Spleen (tissue), 7 donors: ENCODE data around the gene THSD4.

Experiments
- POLR2A ChIP-seq, 3 donors: fragments of 450-650 bp; IDR thresholded peaks; one replicate each; pipeline ENCODE4 v1.5.1; 2017; ENCODE audit warnings: antibody characterized with exemption in 3 of 3, mild to moderate bottlenecking in 1 of 3
- TF ChIP-seq, protein P1 (sequence below), 11 experiments: fragments of 200-600 bp in 7 of 11; fragments of 450-650 bp in 4 of 11; sonication (generic) in 4 of 11; IDR thresholded peaks in 8 of 11; conservative IDR thresholded peaks in 3 of 11; 1 replicate in 7 of 11; 2 replicates in 4 of 11; pipeline versions ENCODE4 v1.4.0 to v1.8.0; 2016 to 2021; ENCODE audit warnings: antibody characterized with exemption in 11 of 11, inconsistent platforms in 4 of 11, mild to moderate bottlenecking in 1 of 11
- donor health status: DM: no; HTN: no; CAD: no; lungs with moderate emphysema.
- donor health status: DM: no; HTN: no; CAD: no.
- donor health status: DM: no; HTN: no; CAD: no.

DNA sequence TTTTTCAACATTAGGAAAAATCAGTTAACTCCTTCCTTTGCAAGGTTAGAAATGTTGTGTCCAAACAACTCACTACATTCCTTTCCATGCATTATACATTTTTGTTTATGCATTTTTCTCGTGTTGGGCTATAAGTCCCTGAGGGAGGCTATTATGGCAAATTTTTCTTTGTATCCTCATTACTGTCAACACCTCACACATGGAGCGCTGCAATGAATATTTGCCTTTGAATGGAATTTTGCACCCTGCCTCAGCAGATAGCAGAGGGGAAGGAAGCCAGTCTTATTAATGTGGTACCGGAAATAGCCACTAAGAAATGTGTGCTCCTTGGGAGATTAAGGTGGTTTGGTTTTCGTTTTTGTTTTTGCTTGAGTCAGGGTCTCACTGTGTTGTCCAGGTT, 134.7 kb downstream of the THSD4 start:
- TF ChIP-seq, protein P1, sequence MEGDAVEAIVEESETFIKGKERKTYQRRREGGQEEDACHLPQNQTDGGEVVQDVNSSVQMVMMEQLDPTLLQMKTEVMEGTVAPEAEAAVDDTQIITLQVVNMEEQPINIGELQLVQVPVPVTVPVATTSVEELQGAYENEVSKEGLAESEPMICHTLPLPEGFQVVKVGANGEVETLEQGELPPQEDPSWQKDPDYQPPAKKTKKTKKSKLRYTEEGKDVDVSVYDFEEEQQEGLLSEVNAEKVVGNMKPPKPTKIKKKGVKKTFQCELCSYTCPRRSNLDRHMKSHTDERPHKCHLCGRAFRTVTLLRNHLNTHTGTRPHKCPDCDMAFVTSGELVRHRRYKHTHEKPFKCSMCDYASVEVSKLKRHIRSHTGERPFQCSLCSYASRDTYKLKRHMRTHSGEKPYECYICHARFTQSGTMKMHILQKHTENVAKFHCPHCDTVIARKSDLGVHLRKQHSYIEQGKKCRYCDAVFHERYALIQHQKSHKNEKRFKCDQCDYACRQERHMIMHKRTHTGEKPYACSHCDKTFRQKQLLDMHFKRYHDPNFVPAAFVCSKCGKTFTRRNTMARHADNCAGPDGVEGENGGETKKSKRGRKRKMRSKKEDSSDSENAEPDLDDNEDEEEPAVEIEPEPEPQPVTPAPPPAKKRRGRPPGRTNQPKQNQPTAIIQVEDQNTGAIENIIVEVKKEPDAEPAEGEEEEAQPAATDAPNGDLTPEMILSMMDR (IDR thresholded peaks at IDR 0.05 in 8 of 11, conservative IDR thresholded peaks at IDR 0.05 in 3 of 11): no peak
- no peak for TF ChIP-seq POLR2A (IDR thresholded peaks at IDR 0.05)
